Choroid plexus epithelial cell (primary cell): ENCODE measurements around the gene DCAF15.

ENCODE experiments used
- DNase-seq: peaks from one replicate; pipeline ENCODE4 v3.0.0-alpha.2; 2010; ENCODE audit warnings: low read depth
- H3K4me3 ChIP-seq: 2 replicates; pipeline ENCODE4 v1.5.1; 2011; ENCODE audit warnings: low read depth, mild to moderate bottlenecking, control low read depth, low read length, moderate library complexity
- TF ChIP-seq, protein P1 (sequence below): conservative IDR thresholded peaks from 2 replicates; pipeline ENCODE4 v1.5.1; 2011; ENCODE audit warnings: low read depth, mild to moderate bottlenecking, control low read depth, inconsistent platforms, low read length, moderate library complexity

Gene DCAF15

DNA sequence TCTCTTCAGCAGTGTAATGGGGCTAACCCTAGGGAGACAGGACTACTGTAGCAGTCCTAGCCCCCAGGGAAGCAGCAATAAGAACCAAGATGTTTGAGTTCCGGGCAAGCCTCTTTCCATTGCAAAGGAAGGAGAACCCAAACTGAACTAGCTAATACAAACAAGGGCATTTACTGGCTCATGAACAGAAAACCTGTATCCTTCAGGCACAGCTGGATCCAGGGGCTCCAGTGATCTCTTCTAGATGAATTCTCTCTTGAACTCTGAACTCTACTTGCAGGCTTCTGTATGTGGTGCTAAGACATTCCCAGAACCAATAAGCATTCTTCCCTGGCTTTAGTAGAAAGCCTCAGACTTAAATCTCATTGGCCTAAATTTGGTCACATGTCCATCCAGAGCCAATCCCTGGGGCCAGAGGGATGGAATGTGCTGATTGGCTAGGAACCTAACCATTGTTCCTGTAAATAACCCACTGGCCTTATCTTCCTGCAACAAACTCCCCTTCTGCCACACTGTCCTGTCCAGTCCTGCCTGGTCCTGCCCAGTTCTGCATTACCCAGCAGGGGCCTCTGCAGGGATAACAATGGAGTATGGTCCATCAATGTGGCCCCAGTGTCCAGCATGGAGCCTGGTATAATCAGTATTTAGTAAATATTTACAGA lies 10.2 kb upstream of the DCAF15 start:
- peak; percentile 12 for DNase-seq
- TF ChIP-seq, protein P1, sequence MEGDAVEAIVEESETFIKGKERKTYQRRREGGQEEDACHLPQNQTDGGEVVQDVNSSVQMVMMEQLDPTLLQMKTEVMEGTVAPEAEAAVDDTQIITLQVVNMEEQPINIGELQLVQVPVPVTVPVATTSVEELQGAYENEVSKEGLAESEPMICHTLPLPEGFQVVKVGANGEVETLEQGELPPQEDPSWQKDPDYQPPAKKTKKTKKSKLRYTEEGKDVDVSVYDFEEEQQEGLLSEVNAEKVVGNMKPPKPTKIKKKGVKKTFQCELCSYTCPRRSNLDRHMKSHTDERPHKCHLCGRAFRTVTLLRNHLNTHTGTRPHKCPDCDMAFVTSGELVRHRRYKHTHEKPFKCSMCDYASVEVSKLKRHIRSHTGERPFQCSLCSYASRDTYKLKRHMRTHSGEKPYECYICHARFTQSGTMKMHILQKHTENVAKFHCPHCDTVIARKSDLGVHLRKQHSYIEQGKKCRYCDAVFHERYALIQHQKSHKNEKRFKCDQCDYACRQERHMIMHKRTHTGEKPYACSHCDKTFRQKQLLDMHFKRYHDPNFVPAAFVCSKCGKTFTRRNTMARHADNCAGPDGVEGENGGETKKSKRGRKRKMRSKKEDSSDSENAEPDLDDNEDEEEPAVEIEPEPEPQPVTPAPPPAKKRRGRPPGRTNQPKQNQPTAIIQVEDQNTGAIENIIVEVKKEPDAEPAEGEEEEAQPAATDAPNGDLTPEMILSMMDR = no peak

DNA sequence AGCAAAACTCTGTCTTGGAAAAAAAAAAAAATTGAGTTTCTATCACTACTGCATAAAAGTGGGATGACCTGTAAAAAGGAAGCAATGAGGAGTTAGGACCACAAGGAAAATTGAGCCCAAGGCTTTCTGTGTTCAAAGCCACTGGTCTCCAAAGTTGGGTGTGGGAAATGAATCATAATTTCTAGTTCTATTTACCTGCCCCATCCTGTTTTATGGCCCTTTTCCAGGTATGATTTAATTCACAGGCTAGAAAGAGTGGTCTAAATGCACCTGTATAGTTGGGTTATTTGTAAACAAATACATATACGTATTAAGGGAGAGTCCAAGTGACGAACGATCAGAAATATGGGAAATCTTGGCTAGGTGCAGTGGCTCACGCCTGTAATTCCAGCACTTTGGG lies 5.9 kb upstream of the DCAF15 start:
- DNase-seq = no peak
- TF ChIP-seq, protein P1 = no peak
- no peak overlapping the region for H3K4me3 ChIP-seq

More for the DNA sequence above, 10.2 kb upstream of the DCAF15 start:
- H3K4me3 ChIP-seq = no peak overlapping the region

DNA sequence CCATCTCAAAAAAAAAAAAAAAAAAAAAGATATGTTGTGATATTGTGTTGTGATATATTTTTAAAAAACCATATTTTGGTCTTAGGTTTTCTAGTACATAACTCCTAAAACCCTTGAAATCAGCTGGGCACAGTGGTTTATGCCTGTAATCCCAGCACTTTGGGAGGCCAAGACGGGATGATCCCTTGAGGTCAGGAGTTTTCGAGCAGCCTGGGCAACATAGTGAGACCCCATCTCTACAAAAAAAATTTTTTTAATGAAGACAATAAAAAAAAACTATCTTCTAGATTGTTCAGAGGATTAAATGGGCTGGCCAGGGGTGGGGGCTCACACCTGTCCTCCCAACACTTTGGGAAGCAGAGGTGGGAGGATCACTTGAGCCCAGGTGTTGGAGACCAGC lies 1.3 kb upstream of the DCAF15 start:
- TF ChIP-seq, protein P1 = no peak
- no peak for DNase-seq

DNA sequence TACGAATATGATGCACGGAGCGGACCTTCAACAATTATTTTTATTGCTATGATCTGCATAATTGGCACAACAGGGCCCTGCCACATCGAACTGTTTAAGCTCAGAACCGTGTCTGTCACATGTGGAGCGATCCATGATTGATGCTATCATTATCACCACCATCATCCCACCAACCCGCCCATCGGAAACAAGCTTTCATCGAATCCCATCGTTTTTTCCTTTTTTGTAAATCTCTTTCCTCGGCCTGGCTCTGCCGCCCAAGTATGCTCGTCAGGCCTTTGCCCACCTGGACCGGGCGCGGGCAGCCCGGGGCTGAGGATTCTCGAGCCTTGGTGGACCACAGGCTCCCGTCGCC lies 533 bp upstream of the DCAF15 start:
- no peak for DNase-seq
- TF ChIP-seq, protein P1 = no peak

More for the DNA sequence above, 1.3 kb upstream of the DCAF15 start:
- no peak overlapping the region for H3K4me3 ChIP-seq

DNA sequence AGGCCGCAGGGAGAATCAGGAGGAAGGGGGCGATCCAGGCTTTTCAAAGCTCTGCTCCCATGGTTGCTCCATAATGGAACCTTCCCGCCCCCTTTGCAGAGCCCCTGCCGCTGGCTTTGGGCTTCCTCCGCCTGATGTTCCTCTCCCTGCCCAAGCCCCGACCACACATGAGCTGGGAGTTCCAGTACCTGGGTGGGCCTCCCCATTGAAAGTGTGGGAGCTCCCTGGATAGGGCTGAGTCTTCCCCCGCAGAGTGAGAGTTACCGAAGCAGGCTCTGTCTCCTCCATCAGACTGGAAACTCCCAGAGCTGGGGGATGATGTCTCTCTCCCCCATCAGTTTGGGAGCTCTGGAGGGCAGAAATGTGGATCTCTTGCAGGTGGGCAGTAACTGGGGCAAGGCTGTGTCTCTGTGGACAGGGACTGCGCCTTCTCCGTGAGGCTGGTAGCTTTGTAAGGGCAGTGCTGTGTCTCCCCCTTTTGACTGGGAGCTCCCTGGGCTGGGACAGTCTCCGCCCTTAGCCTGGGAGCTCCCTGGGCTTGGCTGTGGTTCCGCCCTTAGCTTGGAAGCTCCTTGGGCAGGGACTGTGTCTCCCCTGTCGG lies 722 bp downstream of the DCAF15 start:
- peak overlapping the region; percentile 78 for H3K4me3 ChIP-seq

More for the DNA sequence above, 533 bp upstream of the DCAF15 start:
- H3K4me3 ChIP-seq = peak overlapping the region; percentile 55

DNA sequence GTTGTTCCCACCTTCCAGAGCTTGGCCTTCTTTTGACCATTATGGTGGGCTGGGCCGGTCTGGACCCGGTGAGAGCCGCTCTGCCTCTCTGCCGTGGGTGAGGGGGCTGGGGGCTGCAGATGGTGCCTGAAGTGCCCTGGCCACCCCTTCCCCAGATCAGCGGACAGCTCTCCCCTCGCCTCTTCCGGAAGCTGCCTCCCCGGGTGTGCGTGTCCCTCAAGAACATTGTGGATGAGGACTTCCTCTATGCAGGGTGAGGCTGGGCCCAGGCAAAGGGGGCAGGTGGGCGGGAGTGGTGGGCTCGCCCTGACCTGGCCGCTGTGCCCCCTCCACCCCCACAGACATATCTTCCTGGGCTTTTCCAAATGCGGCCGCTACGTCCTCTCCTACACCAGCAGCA lies 1.9 kb downstream of the DCAF15 start:
- DNase-seq = no peak
- no peak overlapping the region for H3K4me3 ChIP-seq
- TF ChIP-seq, protein P1 = no peak

More for the DNA sequence above, 722 bp downstream of the DCAF15 start:
- TF ChIP-seq, protein P1 = peak; percentile 21
- peak; percentile 45 for DNase-seq
